Measurements from ENCODE around the gene SDK1. TPM values are rescaled to one million over a fixed set of nuclear protein-coding genes. Genes with fewer than 3 reads are reported as not detected.

The SDK1 gene
- total RNA-seq, 1 donor from 2014 or later: 10.9 TPM

- no peak overlapping the region for H3K4me3 Mint-ChIP-seq (ENCODE audit: unreplicated experiment)
- TF ChIP-seq CTCF (IDR thresholded peaks at IDR 0.05): no peak
- peaks cover 13% of the 10 kb centered on the region for H3K9me3 Mint-ChIP-seq (ENCODE audit: low read depth)
Measured at GRCh38 chr7:3866277-3866676, 565.2 kb downstream of the SDK1 start.

DNA sequence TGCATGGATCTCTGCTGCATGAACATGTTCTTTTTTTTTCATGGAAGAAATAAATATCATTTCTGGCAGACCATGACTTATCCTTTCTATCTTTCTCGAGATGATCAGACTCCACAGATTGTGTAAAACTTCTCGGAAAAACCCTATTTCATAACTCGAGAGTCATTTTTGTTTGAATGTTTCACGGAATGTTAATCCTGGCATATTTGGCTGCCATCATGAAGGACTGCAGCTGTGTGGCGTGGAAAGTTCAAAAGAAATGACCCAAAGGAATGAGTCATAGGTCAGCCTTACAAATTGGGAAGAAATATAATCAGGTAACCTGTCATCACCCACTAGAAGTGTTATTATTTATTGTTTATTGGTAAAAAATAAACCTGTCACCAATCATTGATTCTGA, 566.8 kb downstream of the SDK1 start:
- Mint-ChIP-seq H3K4me3 (ENCODE audit: unreplicated experiment) (no peak overlapping the region), H3K36me3 (ENCODE audit: low read depth) (peaks cover 3% of the 10 kb centered on the region), H3K4me1 (ENCODE audit: low read depth) (no peaks in the 10 kb centered on the region), H3K27me3 (ENCODE audit: low read depth) (no peaks in the 10 kb centered on the region), H3K9me3 (ENCODE audit: low read depth) (peaks cover 19% of the 10 kb centered on the region), H3K27ac (ENCODE audit: unreplicated experiment) (no peak overlapping the region)
- no peak for DNase-seq (ENCODE audit: low spot score)
- no peak for TF ChIP-seq CTCF (IDR thresholded peaks at IDR 0.05)

More at GRCh38 chr7:3866277-3866676, 565.2 kb downstream of the SDK1 start:
- H3K4me1 Mint-ChIP-seq (ENCODE audit: low read depth): peaks cover 11% of the 10 kb centered on the region
- H3K36me3 Mint-ChIP-seq (ENCODE audit: low read depth): peaks cover 3% of the 10 kb centered on the region
- DNase-seq (ENCODE audit: low spot score): no peak
- H3K27ac Mint-ChIP-seq (ENCODE audit: unreplicated experiment): no peak overlapping the region
- H3K27me3 Mint-ChIP-seq (ENCODE audit: low read depth): no peaks in the 10 kb centered on the region

GRCh38 chr7:3879355-3880075, 578.5 kb downstream of the SDK1 start:
- TF ChIP-seq CTCF (IDR thresholded peaks at IDR 0.05): no peak
- Mint-ChIP-seq H3K4me3 (ENCODE audit: unreplicated experiment) (no peak overlapping the region), H3K27me3 (ENCODE audit: low read depth) (no peaks in the 10 kb centered on the region), H3K36me3 (ENCODE audit: low read depth) (no peaks in the 10 kb centered on the region), H3K27ac (ENCODE audit: unreplicated experiment) (no peak overlapping the region), H3K9me3 (ENCODE audit: low read depth) (no peaks in the 10 kb centered on the region), H3K4me1 (ENCODE audit: low read depth) (no peaks in the 10 kb centered on the region)
- DNase-seq (ENCODE audit: low spot score): no peak

DNA sequence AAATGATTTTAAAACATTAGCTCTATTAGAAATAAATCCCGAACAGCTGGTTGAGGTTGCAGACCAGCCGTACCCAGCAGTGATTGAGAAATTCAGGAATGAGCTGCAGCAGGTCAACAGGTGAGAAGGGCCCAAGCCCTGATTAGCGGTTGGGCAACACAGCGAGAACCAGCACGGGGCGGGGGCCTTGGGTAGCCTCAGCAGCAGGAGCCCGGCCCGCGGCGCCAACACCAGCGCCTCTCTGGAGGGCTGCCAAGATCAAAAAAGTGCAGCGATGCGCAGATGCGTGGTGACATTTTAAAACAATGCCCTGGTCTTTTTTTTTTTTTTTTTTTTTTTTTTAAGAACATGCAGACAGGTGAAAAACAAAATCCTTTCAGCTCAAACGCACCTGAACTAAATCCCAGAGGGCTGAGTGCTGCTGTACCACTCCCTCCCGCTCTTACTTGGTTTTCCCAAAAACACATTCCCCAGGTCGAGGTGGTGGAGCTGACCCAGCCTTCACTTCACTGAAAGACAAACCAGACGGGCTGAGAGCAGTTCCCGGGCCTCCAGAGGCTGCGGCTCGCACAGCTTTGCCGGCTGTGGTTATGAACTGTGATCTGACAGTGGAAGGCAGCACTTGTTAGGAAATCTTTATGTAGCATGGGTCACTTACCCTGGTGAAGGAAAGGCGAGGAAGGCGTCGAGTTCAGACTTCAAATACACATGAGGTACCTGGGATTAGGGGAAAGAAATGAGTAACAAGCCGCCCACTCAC, 579.4 kb downstream of the SDK1 start:
- TF ChIP-seq CTCF (IDR thresholded peaks at IDR 0.05): no peak
- no peak overlapping the region for H3K27ac Mint-ChIP-seq (ENCODE audit: unreplicated experiment)
- H3K9me3 Mint-ChIP-seq (ENCODE audit: low read depth): no peaks in the 10 kb centered on the region

GRCh38 chr7:3882782-3883181, 581.7 kb downstream of the SDK1 start:
- TF ChIP-seq CTCF (IDR thresholded peaks at IDR 0.05): no peak

More for the DNA sequence above, 579.4 kb downstream of the SDK1 start:
- H3K36me3 Mint-ChIP-seq (ENCODE audit: low read depth): no peaks in the 10 kb centered on the region
- DNase-seq (ENCODE audit: low spot score): no peak
- H3K27me3 Mint-ChIP-seq (ENCODE audit: low read depth): no peaks in the 10 kb centered on the region
- no peaks in the 10 kb centered on the region for H3K4me1 Mint-ChIP-seq (ENCODE audit: low read depth)
- no peak overlapping the region for H3K4me3 Mint-ChIP-seq (ENCODE audit: unreplicated experiment)

More at GRCh38 chr7:3882782-3883181, 581.7 kb downstream of the SDK1 start:
- H3K4me3 Mint-ChIP-seq (ENCODE audit: unreplicated experiment): no peak overlapping the region
- H3K36me3 Mint-ChIP-seq (ENCODE audit: low read depth): no peaks in the 10 kb centered on the region
- H3K9me3 Mint-ChIP-seq (ENCODE audit: low read depth): no peaks in the 10 kb centered on the region
- no peaks in the 10 kb centered on the region for H3K27me3 Mint-ChIP-seq (ENCODE audit: low read depth)
- no peak for DNase-seq (ENCODE audit: low spot score)
- H3K4me1 Mint-ChIP-seq (ENCODE audit: low read depth): peaks cover 1% of the 10 kb centered on the region
- H3K27ac Mint-ChIP-seq (ENCODE audit: unreplicated experiment): no peak overlapping the region

All from chondrocyte (in vitro differentiated cells).